ENCODE data around the gene KRT72. TPM values are rescaled to one million over a fixed set of nuclear protein-coding genes. Genes with fewer than 3 reads are reported as not detected.

KRT72 gene
- total RNA-seq, 1 experiment from 2014 or later = not detected

- Histone ChIP-seq H3T11ph (ENCODE audit: low read length) (no peak overlapping the region), H4K91ac (ENCODE audit: insufficient read length, low read depth, low read length) (no peak overlapping the region), H3K56ac (ENCODE audit: insufficient read length, low read depth, low read length) (no peak overlapping the region), H4K5ac (ENCODE audit: insufficient read length, low read depth, low read length) (peak overlapping the region; percentile 36), H2AK5ac (ENCODE audit: insufficient read length, low read length) (no peak overlapping the region), H3K9ac (ENCODE audit: extremely low read depth, insufficient read length, low read length) (no peak overlapping the region), H3K4me1 (ENCODE audit: insufficient read depth, low read length) (no peaks in the 10 kb centered on the region), H3K27ac (ENCODE audit: insufficient read length, low read depth, low read length) (no peak overlapping the region), H4K8ac (replicated peaks; ENCODE audit: insufficient read length, low read depth, low read length) (no peak overlapping the region), H3K23me2 (ENCODE audit: insufficient read length, low read depth, low read length, poor library complexity, severe bottlenecking) (no peaks in the 10 kb centered on the region), H2BK12ac (ENCODE audit: insufficient read length, low read depth, low read length) (no peak overlapping the region), H2BK5ac (ENCODE audit: insufficient read length, low read length) (no peak overlapping the region), H3K18ac (ENCODE audit: insufficient read length, low read depth, low read length) (no peak overlapping the region), H3K27me3 (ENCODE audit: insufficient read depth, low read length) (no peaks in the 10 kb centered on the region), H3K4ac (ENCODE audit: low read depth, low read length) (no peak overlapping the region), H2BK20ac (ENCODE audit: low read depth, low read length, poor library complexity, severe bottlenecking) (no peak overlapping the region), H2AFZ (ENCODE audit: low read length) (no peak overlapping the region), H3K9me3 (ENCODE audit: control insufficient read depth, low read depth, low read length) (no peaks in the 10 kb centered on the region), H3K79me2 (ENCODE audit: insufficient read depth, low read length) (no peaks in the 10 kb centered on the region), H3K23ac (ENCODE audit: insufficient read length, low read depth, low read length) (no peak overlapping the region), H2BK120ac (ENCODE audit: low read depth, low read length, poor library complexity, severe bottlenecking) (no peak overlapping the region), H3K14ac (ENCODE audit: insufficient read depth, low read length) (no peak overlapping the region), H2BK15ac (ENCODE audit: low read depth, low read length) (no peak overlapping the region), H3K79me1 (ENCODE audit: insufficient read depth, low read depth, low read length, poor library complexity, severe bottlenecking) (no peaks in the 10 kb centered on the region), H3K4me2 (ENCODE audit: insufficient read depth, insufficient read length, low read length) (no peak overlapping the region), H4K20me1 (ENCODE audit: control insufficient read depth, insufficient read depth, insufficient read length) (no peaks in the 10 kb centered on the region)
- no peaks in the 10 kb centered on the region for H3K9me3 Mint-ChIP-seq
- H3K4me1 Mint-ChIP-seq = peaks cover 0 to 2% of the 10 kb centered on the region in 2 experiments; a peak in 1 of 4 replicates
- no peak overlapping the region for H3K27ac Mint-ChIP-seq
- TF ChIP-seq, protein P1, sequence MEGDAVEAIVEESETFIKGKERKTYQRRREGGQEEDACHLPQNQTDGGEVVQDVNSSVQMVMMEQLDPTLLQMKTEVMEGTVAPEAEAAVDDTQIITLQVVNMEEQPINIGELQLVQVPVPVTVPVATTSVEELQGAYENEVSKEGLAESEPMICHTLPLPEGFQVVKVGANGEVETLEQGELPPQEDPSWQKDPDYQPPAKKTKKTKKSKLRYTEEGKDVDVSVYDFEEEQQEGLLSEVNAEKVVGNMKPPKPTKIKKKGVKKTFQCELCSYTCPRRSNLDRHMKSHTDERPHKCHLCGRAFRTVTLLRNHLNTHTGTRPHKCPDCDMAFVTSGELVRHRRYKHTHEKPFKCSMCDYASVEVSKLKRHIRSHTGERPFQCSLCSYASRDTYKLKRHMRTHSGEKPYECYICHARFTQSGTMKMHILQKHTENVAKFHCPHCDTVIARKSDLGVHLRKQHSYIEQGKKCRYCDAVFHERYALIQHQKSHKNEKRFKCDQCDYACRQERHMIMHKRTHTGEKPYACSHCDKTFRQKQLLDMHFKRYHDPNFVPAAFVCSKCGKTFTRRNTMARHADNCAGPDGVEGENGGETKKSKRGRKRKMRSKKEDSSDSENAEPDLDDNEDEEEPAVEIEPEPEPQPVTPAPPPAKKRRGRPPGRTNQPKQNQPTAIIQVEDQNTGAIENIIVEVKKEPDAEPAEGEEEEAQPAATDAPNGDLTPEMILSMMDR (conservative IDR thresholded peaks at IDR 0.05) = no peak
- peaks cover 26% of the 10 kb centered on the region for H3K27me3 Mint-ChIP-seq (ENCODE audit: low read depth)
- WGBS (ENCODE audit: extremely low coverage, insufficient read length, low lambda C conversion rate) = no CpG with 5 or more reads among the region's 4 CpGs
- H3K4me3 Mint-ChIP-seq = no peak overlapping the region
- peak; percentile 9 for DNase-seq
- no peaks in the 10 kb centered on the region for H3K36me3 Mint-ChIP-seq (ENCODE audit: insufficient read depth in 1 of 3, low read depth in 3 of 3)
Measured at GRCh38 chr12:52641468-52641867, 40.2 kb upstream of the KRT72 start.

Data from H9 (cell line).